Endometrial microvascular endothelial cells (primary cell): Measurements from ENCODE around the gene HOXB13. TPM values are rescaled to one million over a fixed set of nuclear protein-coding genes. Genes with fewer than 3 reads are reported as not detected.
"Not testable (repeated sequence)": the region's sequence is repeated elsewhere in the genome, so short reads cannot be mapped to it uniquely, and the experiment has no call there.

Experiments used
- in situ Hi-C: cut with HindIII; loops from 2 replicates; pipeline ENCODE4 v1.10.0; 2017; ENCODE audit warnings: low sequenced_read_pairs, low pct_unique_long_range_greater_than_20kb; ENCODE audit errors: inconsistent ontology term
- total RNA-seq: library from RNA; depleted of rRNA; stranded (reverse); fragments of >200 nt; gene quantifications from one replicate; pipeline ENCODE4 v1.2.3, GENCODE V29; 2015; ENCODE audit errors: inconsistent ontology term

HOXB13 gene
- total RNA-seq, 1 donor from 2014 or later: not detected

DNA sequence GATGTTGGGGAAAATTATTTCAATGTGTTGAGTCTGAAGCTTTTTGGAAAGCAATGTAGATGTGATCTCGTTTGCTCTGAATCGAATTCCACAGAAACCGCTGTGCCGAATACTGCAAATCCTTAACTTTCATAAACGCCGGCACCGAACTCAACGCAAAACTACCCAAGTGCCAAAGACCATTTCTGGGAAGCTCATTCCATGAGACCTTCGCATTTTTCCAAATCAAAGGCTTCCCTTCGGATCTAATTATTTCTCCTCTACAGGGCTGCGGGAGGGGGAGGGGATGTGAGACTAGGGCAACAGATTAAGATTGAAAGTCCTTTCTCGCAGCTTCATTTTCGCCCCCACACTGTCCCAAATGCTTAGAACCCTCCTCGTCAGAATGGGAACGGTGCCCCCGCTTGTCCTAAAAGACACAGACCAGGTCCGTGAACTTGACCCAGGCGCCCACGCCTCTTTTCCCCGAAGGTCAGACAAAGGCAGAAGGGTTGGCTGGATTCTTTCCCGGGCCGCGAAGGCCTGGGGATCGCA lies 10.3 kb downstream of the HOXB13 start:
- in situ Hi-C loops: no loop called here

GRCh38 chr17:48717367-48718226 lies 11.0 kb downstream of the HOXB13 start:
- in situ Hi-C loops: no loop called here

DNA sequence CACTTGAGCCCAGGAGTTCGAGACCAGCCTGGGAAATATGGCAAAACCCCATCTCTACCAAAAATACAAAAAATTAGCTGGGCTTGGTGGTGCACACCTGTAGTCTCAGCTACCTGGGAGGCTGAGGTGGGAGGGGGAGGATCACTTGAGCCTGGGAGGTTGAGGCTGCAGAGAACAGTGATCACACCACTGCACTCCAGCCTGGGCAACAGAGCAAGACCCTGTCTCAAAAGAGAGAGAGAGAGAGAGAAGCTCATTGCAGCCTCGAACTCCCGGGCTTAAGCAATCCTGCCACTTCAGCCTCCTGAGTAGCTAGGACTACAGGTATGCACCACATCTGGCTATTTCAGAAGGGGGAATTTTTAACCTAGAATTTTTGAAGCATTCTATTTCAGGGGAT lies 12.0 kb downstream of the HOXB13 start:
- in situ Hi-C loops: not testable (repeated sequence)

- in situ Hi-C loops: no loop called here
Measured at GRCh38 chr17:48715496-48716399, 12.8 kb downstream of the HOXB13 start.

DNA sequence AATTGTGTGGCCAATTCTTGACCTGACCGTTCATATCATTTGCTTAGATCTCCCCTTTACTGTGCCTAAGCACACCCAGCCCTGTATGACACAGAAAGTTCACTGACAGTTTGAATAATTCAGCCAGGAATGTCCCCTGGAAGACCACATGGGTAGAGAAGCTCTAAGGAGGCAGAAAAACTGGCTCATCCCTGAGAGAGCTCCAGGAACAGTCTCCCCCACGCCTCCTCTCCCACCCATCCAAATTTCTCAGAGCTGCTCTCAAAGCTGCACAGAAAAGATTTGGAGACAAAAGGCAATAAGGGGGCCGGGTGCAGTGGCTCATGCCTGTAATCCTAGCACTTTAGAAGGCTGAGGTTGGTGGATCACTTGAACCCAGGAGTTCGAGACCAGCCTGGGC lies 17.4 kb downstream of the HOXB13 start:
- in situ Hi-C loops: no loop called here

DNA sequence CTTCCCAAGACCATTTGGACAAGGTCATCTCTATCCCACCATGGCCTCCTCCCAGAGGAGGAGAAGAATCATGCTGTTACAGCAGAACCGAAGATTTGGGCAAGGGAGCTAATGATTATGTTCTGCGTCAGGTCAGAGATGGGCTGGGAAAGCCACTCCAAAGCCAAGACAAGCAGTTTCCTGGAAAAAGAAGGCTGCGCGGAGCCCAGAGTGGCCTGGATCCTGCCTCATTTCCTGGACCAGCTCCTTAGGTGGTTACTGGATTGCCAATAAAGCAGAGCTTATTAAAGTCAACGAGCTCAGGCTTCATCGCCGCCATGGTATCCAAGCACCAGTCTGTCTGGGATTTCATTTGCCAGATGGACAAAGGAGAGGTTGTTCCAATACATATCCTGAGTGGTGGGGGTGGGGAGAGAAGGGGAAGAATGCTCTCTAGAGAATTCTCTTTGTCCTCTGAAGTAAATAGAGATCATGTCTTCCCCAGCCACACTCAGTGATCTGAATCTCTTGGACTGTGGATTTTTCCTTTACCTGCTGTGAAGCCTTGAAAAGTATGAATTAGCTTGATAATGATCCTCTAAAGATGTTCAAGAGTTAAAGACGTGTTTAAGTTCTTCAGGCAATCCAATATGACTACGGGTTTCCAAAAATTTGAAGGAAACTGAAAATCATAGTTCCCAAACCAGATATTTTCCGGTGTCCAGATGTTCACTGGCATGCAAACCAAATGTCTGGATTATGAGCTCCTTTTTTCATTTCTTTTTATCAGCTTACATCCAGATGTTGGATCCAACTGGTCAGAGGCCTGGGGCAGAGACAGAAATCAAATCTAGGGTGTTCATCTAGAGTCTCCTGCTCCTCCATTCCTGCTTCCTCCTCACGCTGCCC lies 23.9 kb downstream of the HOXB13 start:
- in situ Hi-C loops: no loop called here

DNA sequence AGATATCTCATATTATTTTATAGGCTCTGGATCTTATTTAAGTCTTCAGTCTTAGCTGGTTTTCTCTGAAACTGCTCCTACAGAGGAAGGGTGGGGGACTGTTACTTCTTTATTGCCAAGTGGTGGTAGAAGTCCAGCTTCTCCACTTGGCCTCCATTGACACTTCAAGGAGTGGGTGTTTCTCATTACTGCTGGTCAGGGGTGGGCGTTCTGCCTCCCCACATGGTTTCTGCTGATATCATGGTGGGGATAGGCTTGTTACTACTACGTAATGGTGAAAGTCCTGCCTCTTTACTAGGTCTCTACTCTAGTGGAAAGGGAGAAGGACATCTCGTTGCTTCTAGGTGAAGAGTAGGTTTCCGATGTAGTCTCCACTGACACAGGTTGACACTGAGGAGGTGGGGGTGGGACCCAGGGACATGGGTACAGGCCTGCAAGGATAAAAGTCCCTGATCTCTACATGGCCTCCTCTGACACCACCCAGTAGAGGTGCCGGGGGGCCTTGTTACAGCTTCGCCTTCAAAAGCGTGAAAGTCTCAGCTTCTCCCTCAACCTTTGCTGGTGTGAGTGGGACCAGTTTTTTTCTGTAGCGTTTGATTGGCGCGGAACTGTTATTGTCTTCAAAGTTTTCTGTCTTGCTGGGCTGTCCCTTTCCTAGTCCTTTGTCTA lies 26.6 kb downstream of the HOXB13 start:
- in situ Hi-C loops: no loop called here

DNA sequence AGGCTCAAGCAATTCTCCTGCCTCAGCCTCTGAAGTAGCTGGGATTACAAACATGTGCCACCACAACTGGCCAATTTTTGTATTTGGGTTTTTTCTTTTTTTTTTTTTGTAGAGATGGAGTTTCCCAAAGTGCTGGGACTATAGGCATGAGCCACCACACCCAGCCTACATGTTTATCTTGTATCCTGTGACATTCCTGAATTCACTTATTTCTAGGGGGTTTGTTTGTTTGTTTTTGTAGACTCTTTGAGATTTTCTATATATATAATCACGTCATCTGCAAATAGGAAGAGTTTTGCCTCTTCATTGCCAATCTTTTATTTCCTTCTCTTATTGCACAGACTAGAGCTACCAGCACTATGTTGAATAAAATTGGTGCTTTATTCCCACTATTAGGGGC lies 35.4 kb downstream of the HOXB13 start:
- in situ Hi-C loops: no loop called here

DNA sequence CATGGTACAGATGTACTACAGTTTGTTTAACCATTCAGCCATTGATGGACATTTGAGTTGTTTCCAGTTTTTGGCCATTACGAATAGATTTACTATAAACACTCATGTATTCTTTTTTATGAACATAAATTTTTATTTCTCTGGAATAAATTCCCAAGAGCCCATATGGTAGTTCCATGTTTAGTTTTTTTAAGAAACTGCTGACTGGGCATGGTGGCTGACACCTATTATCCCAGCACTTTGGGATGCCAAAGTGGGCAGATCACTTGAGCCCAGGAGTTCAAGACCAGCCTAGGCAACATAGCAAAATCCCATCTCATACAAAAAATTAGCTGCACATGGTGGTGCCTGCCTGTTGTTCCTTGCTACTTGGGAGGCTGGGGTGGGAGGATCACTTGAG lies 36.5 kb downstream of the HOXB13 start:
- in situ Hi-C loops: no loop called here

GRCh38 chr17:48690655-48691054 lies 37.9 kb downstream of the HOXB13 start:
- in situ Hi-C loops: no loop called here

GRCh38 chr17:48681609-48682008 lies 46.9 kb downstream of the HOXB13 start:
- in situ Hi-C loops: no loop called here

DNA sequence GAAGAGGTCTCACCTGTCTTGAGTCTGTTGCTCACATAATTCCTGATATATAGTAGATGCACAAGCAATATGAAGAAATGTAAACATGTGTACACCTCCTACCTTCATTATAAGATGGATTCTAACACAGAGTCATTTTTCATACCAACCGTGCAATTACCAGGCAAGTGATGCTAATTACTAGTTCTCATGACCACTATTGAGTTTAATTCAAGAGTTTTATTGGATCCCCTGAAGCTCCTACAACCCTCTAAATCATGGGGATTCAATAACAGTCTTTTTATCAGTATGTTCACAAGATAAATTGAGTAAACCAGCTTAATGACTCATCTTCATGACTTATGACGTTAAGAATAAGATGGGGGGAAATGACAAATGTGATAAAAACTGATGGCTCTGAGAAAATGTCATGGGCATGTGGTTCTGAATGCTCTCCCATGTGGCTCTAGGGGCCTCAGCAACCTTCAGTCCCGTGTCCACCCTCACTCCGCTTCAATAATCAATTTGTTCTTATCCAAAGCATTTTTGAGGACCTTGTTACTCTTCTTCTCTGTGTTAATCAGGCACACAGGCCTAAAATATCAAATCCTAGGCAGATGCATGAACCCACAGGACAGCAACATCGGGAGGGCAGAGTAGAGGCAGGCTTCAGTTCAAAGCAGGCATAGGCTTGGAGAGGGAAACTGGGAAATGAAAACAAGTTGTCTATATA lies 49.0 kb downstream of the HOXB13 start:
- in situ Hi-C loops: no loop called here

DNA sequence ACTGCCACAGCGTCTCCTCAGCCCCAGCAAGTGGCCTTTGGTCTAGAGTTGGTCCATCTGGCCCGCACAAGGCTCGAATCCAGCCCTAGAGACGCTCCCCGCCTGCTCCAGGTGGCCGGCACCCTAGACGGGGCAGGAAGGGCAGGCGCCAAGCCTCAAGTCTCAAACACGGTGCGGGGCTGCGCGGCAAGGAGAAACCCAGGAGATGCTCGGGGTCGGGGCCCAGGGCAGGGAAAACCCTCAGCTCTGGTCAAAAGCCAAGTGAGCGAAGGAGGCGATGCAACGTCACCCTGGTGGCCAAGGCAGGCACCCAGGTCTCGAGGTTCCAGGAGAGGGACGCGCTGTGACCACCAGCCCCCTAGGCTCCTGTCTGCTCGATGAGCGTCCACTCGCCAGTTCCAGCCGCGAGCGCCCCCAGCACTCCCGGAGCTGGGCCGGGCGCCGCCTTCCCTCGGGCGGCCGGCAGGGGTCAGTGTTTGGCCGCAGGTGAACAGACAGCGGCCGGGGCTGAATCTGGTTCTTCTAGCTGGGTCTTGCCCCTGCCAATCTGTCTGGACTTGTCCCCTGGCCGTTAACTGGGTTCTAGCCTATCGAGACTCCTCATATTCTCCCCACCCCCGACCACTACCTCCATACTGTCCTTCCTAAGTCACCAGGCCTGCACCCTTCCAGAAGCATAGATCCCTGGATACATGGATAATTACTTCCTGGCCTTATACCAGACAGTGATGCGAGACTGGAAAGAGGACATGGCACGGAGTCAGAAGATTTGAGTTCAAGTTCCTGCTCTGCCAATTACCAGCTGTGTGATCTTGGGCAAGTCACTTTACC lies 50.2 kb downstream of the HOXB13 start:
- in situ Hi-C loops: no loop called here

- in situ Hi-C loops: no loop called here
Measured at GRCh38 chr17:48676963-48677558, 51.5 kb downstream of the HOXB13 start.
